SJCRH30 (cell line): ENCODE data around the gene ACAN. TPM values are rescaled to one million over a fixed set of nuclear protein-coding genes. Genes with fewer than 3 reads are reported as not detected.

ENCODE experiments used
- DNase-seq, 2 experiments: peaks; one replicate each; pipeline ENCODE4 v3.0.0-alpha.2; 2015 to 2020
- H3K27ac ChIP-seq: fragments of 250-450 bp; sonication (Bioruptor Pico); 2 replicates; pipeline ENCODE4 v1.5.1; 2020; ENCODE audit warnings: mild to moderate bottlenecking, moderate library complexity
- H3K27me3 ChIP-seq: fragments of 250-450 bp; sonication (Bioruptor Pico); 2 replicates; pipeline ENCODE4 v1.5.1; 2020; ENCODE audit warnings: mild to moderate bottlenecking, moderate library complexity
- H3K36me3 ChIP-seq: fragments of 250-450 bp; sonication (Bioruptor Pico); 2 replicates; pipeline ENCODE4 v1.5.1; 2020; ENCODE audit warnings: mild to moderate bottlenecking, moderate library complexity
- H3K4me1 ChIP-seq: fragments of 250-450 bp; sonication (Bioruptor Pico); 2 replicates; pipeline ENCODE4 v1.5.1; 2020; ENCODE audit warnings: mild to moderate bottlenecking, moderate library complexity
- H3K4me3 ChIP-seq: fragments of 250-450 bp; sonication (Bioruptor Pico); 2 replicates; pipeline ENCODE4 v1.5.1; 2020; ENCODE audit warnings: mild to moderate bottlenecking, moderate library complexity
- H3K9me3 ChIP-seq: fragments of 250-450 bp; sonication (Bioruptor Pico); replicated peaks from 2 replicates; pipeline ENCODE4 v1.5.1; 2020; ENCODE audit warnings: mild to moderate bottlenecking, moderate library complexity
- total RNA-seq: library from RNA; depleted of rRNA; stranded (reverse); fragments of >200 nt; shearing (Covaris generic); gene quantifications from 2 replicates; pipeline ENCODE4 v1.2.3, GENCODE V29; 2014

The ACAN gene
- total RNA-seq, 1 experiment from 2014 or later = not detected

- H3K27ac ChIP-seq = no peak overlapping the region
- no peak overlapping the region for H3K4me3 ChIP-seq
- H3K4me1 ChIP-seq = no peaks in the 10 kb centered on the region
- no peak for DNase-seq
- peaks cover 9% of the 10 kb centered on the region; the same call in 1 of the 2 replicates for H3K27me3 ChIP-seq
- no peaks in the 10 kb centered on the region for H3K36me3 ChIP-seq
- no peaks in the 10 kb centered on the region for H3K9me3 ChIP-seq
These were observed 88.5 kb downstream of the ACAN start for GRCh38 chr15:88891540-88892254.

GRCh38 chr15:88894348-88894818, 91.1 kb downstream of the ACAN start:
- Histone ChIP-seq H3K27ac (no peak overlapping the region), H3K27me3 (peaks cover 9% of the 10 kb centered on the region; the same call in 1 of the 2 replicates), H3K4me3 (no peak overlapping the region), H3K4me1 (peaks cover 10% of the 10 kb centered on the region), H3K36me3 (no peaks in the 10 kb centered on the region), H3K9me3 (no peaks in the 10 kb centered on the region)
- no peak for DNase-seq

GRCh38 chr15:88894819-88895767, 91.9 kb downstream of the ACAN start, which contains the start of gene HAPLN3:
Gene HAPLN3, minus strand, starts transcription at chr15:88895544. Its CDS starts 8,246 bp downstream, at chr15:88887298.
- H3K36me3 ChIP-seq = no peaks in the 10 kb centered on the region
- H3K9me3 ChIP-seq = no peaks in the 10 kb centered on the region
- H3K27me3 ChIP-seq = peaks cover 9% of the 10 kb centered on the region; the same call in 1 of the 2 replicates
- DNase-seq = peak; percentile 36 to 44
- peaks cover 10% of the 10 kb centered on the region for H3K4me1 ChIP-seq
- peak within 1 kb of the TSS; percentile 51 for H3K4me3 ChIP-seq
- no peak within 1 kb of the TSS for H3K27ac ChIP-seq

GRCh38 chr15:88896333-88897033, 93.2 kb downstream of the ACAN start:
- Histone ChIP-seq H3K36me3 (no peaks in the 10 kb centered on the region), H3K4me1 (peaks cover 10% of the 10 kb centered on the region), H3K9me3 (no peaks in the 10 kb centered on the region), H3K27me3 (peaks cover 9% of the 10 kb centered on the region; the same call in 1 of the 2 replicates), H3K4me3 (no peak overlapping the region), H3K27ac (no peak overlapping the region)
- no peak for DNase-seq

GRCh38 chr15:88897142-88897455, 93.9 kb downstream of the ACAN start:
- DNase-seq = no peak
- H3K27me3 ChIP-seq = peaks cover 9% of the 10 kb centered on the region; the same call in 1 of the 2 replicates
- no peaks in the 10 kb centered on the region for H3K9me3 ChIP-seq
- H3K36me3 ChIP-seq = no peaks in the 10 kb centered on the region
- no peak overlapping the region for H3K27ac ChIP-seq
- H3K4me3 ChIP-seq = no peak overlapping the region
- H3K4me1 ChIP-seq = peaks cover 10% of the 10 kb centered on the region

- no peaks in the 10 kb centered on the region for H3K36me3 ChIP-seq
- no peaks in the 10 kb centered on the region for H3K9me3 ChIP-seq
- no peak overlapping the region for H3K4me3 ChIP-seq
- peak; percentile 93 to 94 for DNase-seq
- H3K4me1 ChIP-seq = peaks cover 10% of the 10 kb centered on the region
- peak overlapping the region; percentile 38; the same call in 1 of the 2 replicates for H3K27ac ChIP-seq
- peaks cover 9% of the 10 kb centered on the region; the same call in 1 of the 2 replicates for H3K27me3 ChIP-seq
These were observed 94.4 kb downstream of the ACAN start for GRCh38 chr15:88897456-88898194.

- Histone ChIP-seq H3K9me3 (no peaks in the 10 kb centered on the region), H3K27me3 (peaks cover 9% of the 10 kb centered on the region; the same call in 1 of the 2 replicates), H3K4me3 (no peak overlapping the region), H3K4me1 (peaks cover 10% of the 10 kb centered on the region), H3K36me3 (0 out of 2 replicates have a peak, but pooled peaks cover 5% of the 10 kb centered on the region), H3K27ac (no peak overlapping the region)
- no peak for DNase-seq
These were observed 95.5 kb downstream of the ACAN start for GRCh38 chr15:88898736-88899135.

- Histone ChIP-seq H3K36me3 (peaks cover 7% of the 10 kb centered on the region; the same call in 1 of the 2 replicates), H3K27ac (no peak overlapping the region), H3K4me3 (no peak overlapping the region), H3K9me3 (no peaks in the 10 kb centered on the region), H3K4me1 (peaks cover 10% of the 10 kb centered on the region), H3K27me3 (peaks cover 9% of the 10 kb centered on the region; the same call in 1 of the 2 replicates)
- no peak for DNase-seq
These were observed 96.0 kb downstream of the ACAN start for GRCh38 chr15:88899251-88899650.

- Histone ChIP-seq H3K27me3 (peaks cover 2% of the 10 kb centered on the region; the same call in 1 of the 2 replicates), H3K4me1 (peaks cover 10% of the 10 kb centered on the region), H3K36me3 (peaks cover 7% of the 10 kb centered on the region; the same call in 1 of the 2 replicates), H3K4me3 (no peak overlapping the region), H3K9me3 (no peaks in the 10 kb centered on the region), H3K27ac (no peak overlapping the region)
- no peak for DNase-seq
These were observed 97.2 kb downstream of the ACAN start for GRCh38 chr15:88900309-88900981.

GRCh38 chr15:88900982-88901418, 97.8 kb downstream of the ACAN start:
- H3K27ac ChIP-seq = no peak overlapping the region

GRCh38 chr15:88901508-88902220, 98.4 kb downstream of the ACAN start:
- no peak overlapping the region for H3K27ac ChIP-seq
- no peak for DNase-seq
- H3K27me3 ChIP-seq = no peaks in the 10 kb centered on the region
- H3K4me1 ChIP-seq = peaks cover 10% of the 10 kb centered on the region
- no peaks in the 10 kb centered on the region for H3K9me3 ChIP-seq
- H3K4me3 ChIP-seq = no peak overlapping the region
- H3K36me3 ChIP-seq = peaks cover 11% of the 10 kb centered on the region

More at GRCh38 chr15:88900982-88901418, 97.8 kb downstream of the ACAN start:
- Histone ChIP-seq H3K36me3 (peaks cover 7% of the 10 kb centered on the region; the same call in 1 of the 2 replicates), H3K4me1 (peaks cover 10% of the 10 kb centered on the region), H3K4me3 (no peak overlapping the region), H3K9me3 (no peaks in the 10 kb centered on the region), H3K27me3 (no peaks in the 10 kb centered on the region)
- no peak for DNase-seq

GRCh38 chr15:88902221-88902835, 99.1 kb downstream of the ACAN start:
- no peaks in the 10 kb centered on the region for H3K9me3 ChIP-seq
- DNase-seq = no peak
- peaks cover 11% of the 10 kb centered on the region for H3K36me3 ChIP-seq
- H3K4me3 ChIP-seq = no peak overlapping the region
- H3K4me1 ChIP-seq = peaks cover 8% of the 10 kb centered on the region
- no peaks in the 10 kb centered on the region for H3K27me3 ChIP-seq
- no peak overlapping the region for H3K27ac ChIP-seq
